DLD1 (cell line): ENCODE results near the gene SLC4A7.

Experiments used
- in situ Hi-C: cut with HindIII; loops from 2 replicates; pipeline ENCODE4 v1.10.0; 2017; ENCODE audit warnings: low sequenced_read_pairs

SLC4A7 gene

GRCh38 chr3:27368831-27369607 is 115.2 kb downstream of the SLC4A7 start, which contains the start of gene NEK10:
Gene NEK10, minus strand, starts transcription at chr3:27369383. Its CDS starts 16,501 bp downstream, at chr3:27352882.
- in situ Hi-C loops = loop anchor here (5.0 kb wide), 1 partner anchor 38 kb away; no protein-coding TSS in a partner anchor

- in situ Hi-C loops = loop anchor here (5.0 kb wide), 1 partner anchor 41 kb away; no protein-coding TSS in a partner anchor
Observed at GRCh38 chr3:27366062-27366591, 118.1 kb downstream of the SLC4A7 start.

GRCh38 chr3:27360113-27361078 is 123.8 kb downstream of the SLC4A7 start:
- in situ Hi-C loops = no loop called here

GRCh38 chr3:27358372-27358771 is 125.8 kb downstream of the SLC4A7 start:
- in situ Hi-C loops = no loop called here

- in situ Hi-C loops = no loop called here
Observed at GRCh38 chr3:27357665-27358258, 126.4 kb downstream of the SLC4A7 start.

GRCh38 chr3:27356976-27357375 is 127.2 kb downstream of the SLC4A7 start:
- in situ Hi-C loops = no loop called here

- in situ Hi-C loops = no loop called here
Observed at GRCh38 chr3:27354588-27355203, 129.5 kb downstream of the SLC4A7 start.

GRCh38 chr3:27354161-27354560 is 130.0 kb downstream of the SLC4A7 start:
- in situ Hi-C loops = no loop called here

- in situ Hi-C loops = no loop called here
Observed at GRCh38 chr3:27353221-27353620, 131.0 kb downstream of the SLC4A7 start.

GRCh38 chr3:27352047-27352446 is 132.1 kb downstream of the SLC4A7 start:
- in situ Hi-C loops = no loop called here

- in situ Hi-C loops = no loop called here
Observed at GRCh38 chr3:27349832-27350231, 134.4 kb downstream of the SLC4A7 start.

- in situ Hi-C loops = no loop called here
Observed at GRCh38 chr3:27345959-27346865, 138.0 kb downstream of the SLC4A7 start.

GRCh38 chr3:27345493-27345892 is 138.7 kb downstream of the SLC4A7 start:
- in situ Hi-C loops = no loop called here

- in situ Hi-C loops = no loop called here
Observed at GRCh38 chr3:27345045-27345444, 139.1 kb downstream of the SLC4A7 start.

- in situ Hi-C loops = no loop called here
Observed at GRCh38 chr3:27344192-27344591, 140.0 kb downstream of the SLC4A7 start.

GRCh38 chr3:27342267-27342666 is 141.9 kb downstream of the SLC4A7 start:
- in situ Hi-C loops = no loop called here

GRCh38 chr3:27340534-27340933 is 143.7 kb downstream of the SLC4A7 start:
- in situ Hi-C loops = no loop called here

GRCh38 chr3:27335571-27335970 is 148.6 kb downstream of the SLC4A7 start:
- in situ Hi-C loops = no loop called here

GRCh38 chr3:27333843-27334242 is 150.3 kb downstream of the SLC4A7 start:
- in situ Hi-C loops = no loop called here
